Right lobe of liver (tissue), 4 donors: ENCODE data around the gene DSP.

Experiments used
- POLR2A ChIP-seq: fragments of 450-650 bp; IDR thresholded peaks from one replicate; pipeline ENCODE4 v1.6.1; 2017; ENCODE audit warnings: antibody characterized with exemption, mild to moderate bottlenecking
- TF ChIP-seq, protein P1 (sequence below), 4 donors: fragments of 200-600 bp in 3 of 4; fragments of 450-650 bp in 1 of 4; IDR thresholded peaks; one replicate each; pipeline versions ENCODE4 v1.5.1 to v1.8.0; 2016 to 2022; ENCODE audit warnings: antibody characterized with exemption in 4 of 4, mild to moderate bottlenecking in 2 of 4
- donor health status: DM: no; HTN: no; CAD: no.
- donor health status: DM: no; HTN: no; CAD: no.
- donor health status: DM: no; HTN: yes; CAD: no.

DNA sequence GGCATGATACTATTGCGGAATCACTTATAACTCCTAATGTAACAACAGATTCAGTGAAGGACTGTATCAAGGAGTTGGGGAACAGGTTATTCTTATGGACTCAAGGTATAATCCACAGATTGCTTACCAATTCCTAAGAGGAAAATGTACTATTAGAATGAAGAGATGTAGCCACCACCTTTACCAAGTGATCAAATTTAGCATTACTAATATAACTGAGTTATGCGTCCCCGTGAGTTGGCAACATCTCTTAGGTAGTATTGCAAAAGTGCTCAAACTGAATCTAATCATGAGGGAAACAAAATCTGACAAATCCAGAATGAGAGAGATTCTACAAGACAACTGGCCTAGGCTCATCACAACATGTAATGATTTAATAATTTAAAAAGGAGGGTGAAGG lies 47.8 kb downstream of the DSP start:
- TF ChIP-seq, protein P1, sequence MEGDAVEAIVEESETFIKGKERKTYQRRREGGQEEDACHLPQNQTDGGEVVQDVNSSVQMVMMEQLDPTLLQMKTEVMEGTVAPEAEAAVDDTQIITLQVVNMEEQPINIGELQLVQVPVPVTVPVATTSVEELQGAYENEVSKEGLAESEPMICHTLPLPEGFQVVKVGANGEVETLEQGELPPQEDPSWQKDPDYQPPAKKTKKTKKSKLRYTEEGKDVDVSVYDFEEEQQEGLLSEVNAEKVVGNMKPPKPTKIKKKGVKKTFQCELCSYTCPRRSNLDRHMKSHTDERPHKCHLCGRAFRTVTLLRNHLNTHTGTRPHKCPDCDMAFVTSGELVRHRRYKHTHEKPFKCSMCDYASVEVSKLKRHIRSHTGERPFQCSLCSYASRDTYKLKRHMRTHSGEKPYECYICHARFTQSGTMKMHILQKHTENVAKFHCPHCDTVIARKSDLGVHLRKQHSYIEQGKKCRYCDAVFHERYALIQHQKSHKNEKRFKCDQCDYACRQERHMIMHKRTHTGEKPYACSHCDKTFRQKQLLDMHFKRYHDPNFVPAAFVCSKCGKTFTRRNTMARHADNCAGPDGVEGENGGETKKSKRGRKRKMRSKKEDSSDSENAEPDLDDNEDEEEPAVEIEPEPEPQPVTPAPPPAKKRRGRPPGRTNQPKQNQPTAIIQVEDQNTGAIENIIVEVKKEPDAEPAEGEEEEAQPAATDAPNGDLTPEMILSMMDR (IDR thresholded peaks at IDR 0.05): no peak
- no peak for TF ChIP-seq POLR2A
